ENCODE measurements around the gene RPS27. TPM values are rescaled to one million over a fixed set of nuclear protein-coding genes. Genes with fewer than 3 reads are reported as not detected.

The RPS27 gene
- total and polyA plus RNA-seq, 2 of the 13 experiments (the other 11 are each of a cell fraction or from before 2014, with no cell fraction given): 3,737 to 9,964 TPM

DNA sequence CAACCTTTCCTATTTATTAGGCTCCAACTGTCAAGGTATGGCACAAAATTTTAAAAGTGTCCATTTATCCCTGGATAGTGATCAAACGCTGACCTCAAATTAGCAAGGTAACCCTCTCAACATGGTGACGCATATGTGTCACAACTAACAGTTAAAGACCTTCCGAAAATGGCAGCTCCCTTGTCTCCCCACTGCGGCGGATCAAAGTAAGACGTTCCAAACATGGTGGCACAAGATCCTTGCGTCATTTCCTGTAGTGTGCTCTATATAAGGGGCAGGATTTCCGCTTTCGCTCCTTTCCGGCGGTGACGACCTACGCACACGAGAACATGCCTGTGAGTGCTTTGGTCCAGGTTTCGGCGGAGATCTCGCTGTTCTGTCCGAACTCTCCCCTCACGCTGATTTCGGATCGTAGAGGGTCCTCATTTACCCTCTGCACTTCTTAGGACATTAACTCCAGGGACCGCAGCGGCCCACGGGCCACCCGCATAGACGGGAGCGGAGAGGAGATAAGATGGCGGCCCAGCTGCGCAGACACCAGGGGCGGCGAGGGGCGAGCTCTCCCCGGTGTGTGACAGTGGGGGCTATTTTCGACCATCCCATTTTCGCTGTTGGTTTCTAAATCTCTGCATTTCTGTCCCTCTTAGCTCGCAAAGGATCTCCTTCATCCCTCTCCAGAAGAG lies at the start of gene RPS27 (continued):
- TF ChIP-seq NONO (IDR thresholded peaks at IDR 0.05) (no peak), NONO (CRISPR knock-in tag; conservative IDR thresholded peaks at IDR 0.05) (peak; percentile 84), MXD3 (CRISPR knock-in tag; IDR thresholded peaks at IDR 0.05) (peak; percentile 75; the same call in 1 of the 2 replicates), REXO4 (CRISPR knock-in tag; IDR thresholded peaks at IDR 0.05; ENCODE audit: borderline replicate concordance) (no peak), GTF2F1 (IDR thresholded peaks at IDR 0.05; ENCODE audit: low read length) (peak; percentile 95), PHF20 (CRISPR knock-in tag; IDR thresholded peaks at IDR 0.05) (peak; percentile 90), CHD2 (IDR thresholded peaks at IDR 0.05; ENCODE audit: low read depth, low read length) (no peak), MZF1 (CRISPR knock-in tag; IDR thresholded peaks at IDR 0.05; ENCODE audit: borderline replicate concordance) (no peak), ETV6 (CRISPR knock-in tag; conservative IDR thresholded peaks at IDR 0.05) (peak; percentile 68), ZNF20 (CRISPR knock-in tag; IDR thresholded peaks at IDR 0.05) (no peak), TBL1XR1 (IDR thresholded peaks at IDR 0.05; ENCODE audit: borderline replicate concordance, low read length, partially characterized antibody) (peak; percentile 46), TERF1 (CRISPR knock-in tag; IDR thresholded peaks at IDR 0.05) (no peak)
- TF ChIP-seq, protein P1, sequence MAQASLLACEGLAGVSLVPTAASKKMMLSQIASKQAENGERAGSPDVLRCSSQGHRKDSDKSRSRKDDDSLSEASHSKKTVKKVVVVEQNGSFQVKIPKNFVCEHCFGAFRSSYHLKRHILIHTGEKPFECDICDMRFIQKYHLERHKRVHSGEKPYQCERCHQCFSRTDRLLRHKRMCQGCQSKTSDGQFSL (CRISPR knock-in tag; IDR thresholded peaks at IDR 0.05): no peak
